ENCODE data around the gene MAST1.

DNA sequence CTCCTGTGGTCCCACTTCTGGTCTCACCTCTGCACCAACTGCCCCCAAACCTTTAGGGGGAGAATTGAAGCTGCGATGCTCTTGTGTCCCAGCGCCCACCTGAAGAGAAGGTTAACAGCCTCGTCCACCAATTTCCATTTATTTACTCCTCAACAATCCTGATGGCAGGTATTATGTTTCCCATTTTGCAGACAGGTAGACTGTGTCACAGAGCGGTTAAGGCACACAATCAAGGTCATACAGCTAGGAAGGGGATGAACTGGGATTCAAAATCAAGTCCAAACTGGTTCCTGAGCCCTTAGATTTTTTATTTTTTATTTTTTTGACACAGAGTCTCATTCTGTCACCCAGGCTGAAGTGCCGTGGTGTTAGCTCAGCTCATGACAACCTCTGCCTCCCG, 36.8 kb downstream of the MAST1 start:
- TF ChIP-seq, protein P1, sequence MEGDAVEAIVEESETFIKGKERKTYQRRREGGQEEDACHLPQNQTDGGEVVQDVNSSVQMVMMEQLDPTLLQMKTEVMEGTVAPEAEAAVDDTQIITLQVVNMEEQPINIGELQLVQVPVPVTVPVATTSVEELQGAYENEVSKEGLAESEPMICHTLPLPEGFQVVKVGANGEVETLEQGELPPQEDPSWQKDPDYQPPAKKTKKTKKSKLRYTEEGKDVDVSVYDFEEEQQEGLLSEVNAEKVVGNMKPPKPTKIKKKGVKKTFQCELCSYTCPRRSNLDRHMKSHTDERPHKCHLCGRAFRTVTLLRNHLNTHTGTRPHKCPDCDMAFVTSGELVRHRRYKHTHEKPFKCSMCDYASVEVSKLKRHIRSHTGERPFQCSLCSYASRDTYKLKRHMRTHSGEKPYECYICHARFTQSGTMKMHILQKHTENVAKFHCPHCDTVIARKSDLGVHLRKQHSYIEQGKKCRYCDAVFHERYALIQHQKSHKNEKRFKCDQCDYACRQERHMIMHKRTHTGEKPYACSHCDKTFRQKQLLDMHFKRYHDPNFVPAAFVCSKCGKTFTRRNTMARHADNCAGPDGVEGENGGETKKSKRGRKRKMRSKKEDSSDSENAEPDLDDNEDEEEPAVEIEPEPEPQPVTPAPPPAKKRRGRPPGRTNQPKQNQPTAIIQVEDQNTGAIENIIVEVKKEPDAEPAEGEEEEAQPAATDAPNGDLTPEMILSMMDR (IDR thresholded peaks at IDR 0.05): no peak
- TF ChIP-seq POLR2A (IDR thresholded peaks at IDR 0.05): no peak
